Measurements from ENCODE around the gene SOD2.
"Not testable (repeated sequence)": the region's sequence is repeated elsewhere in the genome, so short reads cannot be mapped to it uniquely, and the experiment has no call there.

- TF ChIP-seq, protein P1, sequence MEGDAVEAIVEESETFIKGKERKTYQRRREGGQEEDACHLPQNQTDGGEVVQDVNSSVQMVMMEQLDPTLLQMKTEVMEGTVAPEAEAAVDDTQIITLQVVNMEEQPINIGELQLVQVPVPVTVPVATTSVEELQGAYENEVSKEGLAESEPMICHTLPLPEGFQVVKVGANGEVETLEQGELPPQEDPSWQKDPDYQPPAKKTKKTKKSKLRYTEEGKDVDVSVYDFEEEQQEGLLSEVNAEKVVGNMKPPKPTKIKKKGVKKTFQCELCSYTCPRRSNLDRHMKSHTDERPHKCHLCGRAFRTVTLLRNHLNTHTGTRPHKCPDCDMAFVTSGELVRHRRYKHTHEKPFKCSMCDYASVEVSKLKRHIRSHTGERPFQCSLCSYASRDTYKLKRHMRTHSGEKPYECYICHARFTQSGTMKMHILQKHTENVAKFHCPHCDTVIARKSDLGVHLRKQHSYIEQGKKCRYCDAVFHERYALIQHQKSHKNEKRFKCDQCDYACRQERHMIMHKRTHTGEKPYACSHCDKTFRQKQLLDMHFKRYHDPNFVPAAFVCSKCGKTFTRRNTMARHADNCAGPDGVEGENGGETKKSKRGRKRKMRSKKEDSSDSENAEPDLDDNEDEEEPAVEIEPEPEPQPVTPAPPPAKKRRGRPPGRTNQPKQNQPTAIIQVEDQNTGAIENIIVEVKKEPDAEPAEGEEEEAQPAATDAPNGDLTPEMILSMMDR (IDR thresholded peaks at IDR 0.05 in 2 of 3, conservative IDR thresholded peaks at IDR 0.05 in 1 of 3; ENCODE audit: borderline replicate concordance in 1 of 3, insufficient read depth in 1 of 3, low read depth in 2 of 3, low read length in 2 of 3): not testable (repeated sequence)
- not testable (repeated sequence) for TF ChIP-seq MAX (IDR thresholded peaks at IDR 0.05); JUND (IDR thresholded peaks at IDR 0.05); YY1 (IDR thresholded peaks at IDR 0.05; ENCODE audit: extremely low read depth, insufficient replicate concordance, low read depth, low read length); SRF (IDR thresholded peaks at IDR 0.05; ENCODE audit: low read depth); EZH2phosphoT487 (IDR thresholded peaks at IDR 0.05; ENCODE audit: borderline replicate concordance); SP1 (IDR thresholded peaks at IDR 0.05; ENCODE audit: low read depth); ZFX (IDR thresholded peaks at IDR 0.05)
- TF ChIP-seq, protein P2, sequence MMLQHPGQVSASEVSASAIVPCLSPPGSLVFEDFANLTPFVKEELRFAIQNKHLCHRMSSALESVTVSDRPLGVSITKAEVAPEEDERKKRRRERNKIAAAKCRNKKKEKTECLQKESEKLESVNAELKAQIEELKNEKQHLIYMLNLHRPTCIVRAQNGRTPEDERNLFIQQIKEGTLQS (IDR thresholded peaks at IDR 0.05): not testable (repeated sequence)
Measured at GRCh38 chr6:159663368-159663889, 29.6 kb downstream of the SOD2 start.
